KOPT-K1 (cell line): Measurements from ENCODE around the gene EDAR.

ENCODE experiments used
- H3K27ac ChIP-seq: fragments of 200-600 bp; sonication (generic); 2 replicates; pipeline ENCODE4 v1.5.1; 2016; ENCODE audit warnings: antibody characterized with exemption, mild to moderate bottlenecking, low read depth, low read length; ENCODE audit not compliant: poor library complexity, severe bottlenecking
- H3K36me3 ChIP-seq: fragments of 200-600 bp; sonication (generic); 2 replicates; pipeline ENCODE4 v1.5.1; 2017; ENCODE audit warnings: antibody characterized with exemption, mild to moderate bottlenecking, low read length, moderate library complexity; ENCODE audit not compliant: insufficient read depth
- H3K9me3 ChIP-seq: fragments of 200-600 bp; sonication (generic); 2 replicates; pipeline ENCODE4 v1.5.1; 2017; ENCODE audit warnings: antibody characterized with exemption, low read length, mild to moderate bottlenecking; ENCODE audit not compliant: insufficient read depth, poor library complexity, severe bottlenecking

The EDAR gene

DNA sequence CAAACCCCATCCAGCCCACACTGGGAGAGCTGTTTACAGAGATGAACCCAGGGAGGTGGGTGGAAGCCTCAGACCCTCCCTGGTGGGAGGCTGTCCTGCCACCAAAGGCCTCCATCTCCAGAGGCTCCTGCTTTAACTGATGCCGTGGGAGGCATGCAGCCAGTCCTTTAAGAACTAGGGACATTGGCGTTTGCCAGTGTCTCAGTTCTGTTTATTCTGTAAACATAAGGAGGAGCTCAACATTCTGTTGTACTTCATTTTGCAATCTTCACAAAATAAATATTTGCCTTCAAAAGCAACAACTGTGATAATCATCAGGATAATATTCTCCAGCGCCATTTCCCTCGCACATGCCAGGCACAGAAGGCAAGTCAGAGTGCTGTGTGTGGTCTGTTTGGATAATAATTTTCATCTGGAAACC, 6.8 kb downstream of the EDAR start:
- no peaks in the 10 kb centered on the region for H3K9me3 ChIP-seq
- H3K27ac ChIP-seq, result no peak overlapping the region
- no peaks in the 10 kb centered on the region for H3K36me3 ChIP-seq

DNA sequence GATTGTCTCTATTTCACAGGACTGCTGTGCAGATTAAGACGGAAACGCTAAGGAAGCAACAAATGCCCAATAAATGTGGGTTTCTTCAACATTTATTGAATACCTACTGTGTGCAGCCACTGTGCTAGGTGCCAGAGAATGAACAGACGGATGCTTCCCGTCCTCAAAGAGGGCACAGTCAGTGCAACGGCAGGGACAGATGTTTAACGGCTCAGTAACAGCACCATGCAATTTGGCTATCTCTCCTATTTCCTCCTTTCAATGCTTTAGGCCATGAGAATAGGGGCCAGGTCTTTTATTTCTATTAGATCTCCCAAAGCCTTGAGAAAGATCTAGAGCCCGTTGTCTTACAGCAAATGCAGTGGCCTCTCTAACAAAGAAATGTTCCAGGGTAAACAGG, 7.2 kb downstream of the EDAR start:
- Histone ChIP-seq H3K36me3 (no peaks in the 10 kb centered on the region), H3K9me3 (no peaks in the 10 kb centered on the region), H3K27ac (no peak overlapping the region)

DNA sequence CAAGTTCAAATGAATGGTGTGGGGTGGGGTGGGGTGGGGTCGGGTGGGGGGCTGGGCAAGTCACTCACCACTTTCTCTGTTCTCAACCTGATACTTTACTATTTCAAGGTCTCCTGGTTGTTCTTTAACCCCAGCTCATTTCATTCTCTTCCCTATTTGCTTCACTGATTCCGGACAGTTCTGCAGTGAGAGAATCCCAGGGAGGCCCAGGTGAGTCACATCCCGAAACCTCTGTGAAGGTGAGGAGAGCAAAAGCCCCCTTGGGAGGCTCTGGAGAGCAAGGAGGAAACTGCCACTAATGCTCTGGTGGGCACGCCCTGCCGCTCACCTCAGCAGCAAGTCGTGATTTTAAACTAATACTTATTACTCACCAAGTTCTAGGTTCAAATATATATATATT, 8.9 kb downstream of the EDAR start:
- Histone ChIP-seq H3K27ac (no peak overlapping the region), H3K9me3 (no peaks in the 10 kb centered on the region), H3K36me3 (no peaks in the 10 kb centered on the region)

DNA sequence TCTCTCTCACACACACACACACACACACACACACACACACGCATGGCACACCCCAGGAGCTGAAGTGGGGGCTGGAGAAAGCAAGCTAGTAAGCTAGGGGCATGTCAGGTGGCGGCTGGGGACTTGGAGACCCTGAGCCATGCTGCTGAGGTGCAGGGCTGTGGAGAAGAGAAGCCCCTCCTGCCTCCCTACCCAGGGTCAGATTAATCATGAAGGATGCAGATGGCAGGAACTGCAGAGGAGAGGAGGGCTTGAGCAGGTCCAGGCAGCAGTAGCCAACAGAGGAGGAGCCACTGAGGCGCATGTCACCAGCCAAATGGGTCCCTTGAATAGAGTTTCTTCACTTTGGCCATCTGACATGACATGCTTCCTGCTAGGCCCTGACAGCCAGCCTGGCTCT, 9.6 kb downstream of the EDAR start:
- Histone ChIP-seq H3K36me3 (no peaks in the 10 kb centered on the region), H3K27ac (no peak overlapping the region), H3K9me3 (no peaks in the 10 kb centered on the region)

DNA sequence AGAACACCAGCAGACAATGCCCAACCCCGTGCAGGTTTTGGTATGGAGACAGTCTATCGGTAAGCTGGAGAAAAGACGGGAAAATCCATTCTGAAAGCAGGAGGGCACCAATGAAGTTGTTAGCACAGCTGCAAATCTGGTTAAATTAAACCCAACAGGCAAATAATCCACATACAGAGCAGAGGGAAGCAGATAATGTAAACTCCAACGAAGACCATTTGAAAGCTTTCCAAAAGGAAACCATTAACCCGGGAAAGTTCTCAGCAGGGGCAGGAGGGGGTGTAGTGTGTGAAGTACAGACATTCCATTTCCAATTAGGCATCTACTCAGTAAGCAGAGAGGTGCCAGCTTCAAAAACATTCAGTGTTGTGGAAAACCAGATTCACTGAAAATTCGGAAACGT, 10.3 kb downstream of the EDAR start:
- Histone ChIP-seq H3K9me3 (no peaks in the 10 kb centered on the region), H3K27ac (no peak overlapping the region), H3K36me3 (no peaks in the 10 kb centered on the region)

DNA sequence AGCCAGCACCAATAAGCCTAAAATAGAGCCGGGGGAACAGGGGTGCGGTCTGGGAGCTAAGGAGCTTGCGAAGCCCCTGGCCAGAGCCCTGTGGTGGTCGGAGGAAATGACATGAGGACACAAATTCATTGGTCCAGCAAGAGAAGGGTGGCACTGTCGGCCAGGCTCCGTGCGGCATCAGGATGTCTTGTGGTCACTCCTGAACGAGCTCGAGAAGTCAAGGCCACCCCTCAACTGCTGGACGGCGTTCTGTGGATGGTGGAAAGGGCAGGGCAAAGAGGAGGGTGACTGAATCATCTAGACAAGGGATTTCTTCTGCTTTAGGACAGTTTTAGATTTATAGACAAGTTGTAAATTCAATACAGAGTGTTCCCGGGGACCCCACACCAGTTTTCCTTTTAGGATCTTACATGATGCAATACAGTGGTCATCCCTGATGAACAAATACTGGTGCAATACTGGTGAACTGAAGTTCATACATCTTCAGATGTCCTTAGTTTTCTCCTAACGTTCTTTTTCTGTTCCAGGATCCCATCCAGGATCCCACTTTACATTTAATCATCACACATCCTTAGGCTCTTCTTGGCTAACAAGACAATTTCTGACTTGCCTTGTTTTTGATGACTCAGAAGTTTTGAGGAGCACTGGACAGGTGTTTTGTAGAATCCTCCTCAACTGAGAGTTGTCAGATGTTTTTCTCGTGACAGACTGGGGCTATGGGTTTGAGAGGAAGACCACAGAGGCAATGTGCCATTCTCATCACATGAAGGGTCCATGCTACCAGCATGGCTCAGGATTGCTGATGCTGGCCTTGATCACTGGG, 13.2 kb downstream of the EDAR start:
- Histone ChIP-seq H3K9me3 (no peaks in the 10 kb centered on the region), H3K27ac (no peak overlapping the region), H3K36me3 (no peaks in the 10 kb centered on the region)

DNA sequence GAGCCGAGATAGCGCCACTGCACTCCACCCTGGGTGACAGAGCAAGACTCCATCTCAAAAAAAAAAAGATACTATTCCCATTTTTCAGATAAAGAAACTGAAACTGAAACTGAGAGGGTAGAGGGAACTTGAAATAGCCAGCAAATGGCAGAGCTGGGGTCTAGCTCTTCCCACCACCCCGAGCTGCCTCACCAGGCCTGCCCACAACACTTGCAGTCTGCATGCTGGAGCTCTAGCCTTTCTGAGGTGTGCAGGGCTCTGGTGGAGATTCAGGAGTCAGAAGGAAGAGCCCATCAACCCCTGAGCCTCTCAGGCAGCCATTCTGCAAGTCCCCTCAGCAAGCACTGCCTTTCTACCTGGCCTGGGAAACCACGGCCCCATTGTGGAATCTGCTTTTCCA, 14.3 kb downstream of the EDAR start:
- no peaks in the 10 kb centered on the region for H3K36me3 ChIP-seq
- no peaks in the 10 kb centered on the region for H3K9me3 ChIP-seq
- H3K27ac ChIP-seq, result peak overlapping the region; percentile 39

DNA sequence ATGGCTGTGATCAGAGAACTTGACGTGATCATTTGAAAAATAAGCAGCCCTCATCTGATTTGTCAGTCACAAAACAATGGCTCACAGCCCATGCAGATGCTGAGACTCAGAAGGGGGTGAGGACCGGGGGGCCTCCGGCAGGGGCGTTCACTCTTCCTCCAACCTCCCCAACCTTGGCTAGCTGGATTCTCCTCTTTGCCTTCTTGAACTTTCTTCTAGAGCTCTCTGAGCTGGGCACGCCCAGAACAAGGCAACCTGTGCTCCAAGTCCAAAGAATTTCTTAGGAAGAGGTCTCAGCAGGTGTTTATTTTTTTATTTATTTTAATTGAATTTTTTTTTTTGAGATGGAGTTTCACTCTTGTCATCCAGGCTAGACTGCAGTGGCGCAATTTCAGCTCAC, 16.4 kb downstream of the EDAR start:
- Histone ChIP-seq H3K9me3 (no peaks in the 10 kb centered on the region), H3K36me3 (no peaks in the 10 kb centered on the region), H3K27ac (no peak overlapping the region)

DNA sequence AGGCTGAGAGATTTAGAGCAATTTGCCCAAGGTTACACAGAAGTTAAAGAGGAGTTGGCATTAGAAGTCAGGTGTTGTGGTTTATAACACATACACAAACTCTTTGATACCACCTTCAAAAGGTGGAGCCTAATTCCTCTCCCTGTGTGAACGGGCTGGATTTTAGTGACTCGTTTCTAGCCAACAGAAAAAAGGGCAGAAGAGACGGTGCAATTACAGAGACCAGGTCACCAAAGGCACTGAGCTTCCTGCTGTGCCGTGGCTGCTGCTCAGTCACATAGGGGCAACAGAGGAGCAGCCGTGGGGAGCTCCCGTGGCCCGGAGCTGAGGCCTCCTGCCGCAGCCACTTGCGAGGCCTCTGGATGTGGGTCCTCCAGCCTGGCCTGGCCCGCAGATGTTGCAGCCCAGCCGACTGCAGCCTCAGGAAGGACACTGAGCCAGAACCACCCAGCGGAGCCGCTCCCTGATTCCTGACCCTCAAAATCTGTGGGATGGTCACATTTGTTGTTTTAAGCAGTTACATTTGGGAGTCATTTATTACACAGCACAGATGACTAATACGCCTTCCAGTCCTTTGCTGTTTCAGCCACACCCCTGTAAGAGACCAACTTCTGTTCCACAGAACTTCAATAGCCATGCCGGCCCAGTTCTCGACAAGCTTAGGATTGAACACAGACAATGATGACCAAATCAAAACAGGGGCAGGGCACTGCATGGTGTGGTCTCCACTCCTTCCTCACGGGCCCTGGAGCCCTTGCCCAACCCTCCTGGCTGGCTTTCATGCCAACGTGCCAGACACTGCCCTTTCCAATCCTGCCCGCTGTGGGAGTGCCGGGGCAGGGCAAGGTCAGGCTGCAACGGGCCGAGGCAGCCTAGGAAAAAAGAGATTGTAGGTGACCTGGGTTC, 17.1 kb downstream of the EDAR start:
- Histone ChIP-seq H3K9me3 (no peaks in the 10 kb centered on the region), H3K36me3 (no peaks in the 10 kb centered on the region), H3K27ac (no peak overlapping the region)

DNA sequence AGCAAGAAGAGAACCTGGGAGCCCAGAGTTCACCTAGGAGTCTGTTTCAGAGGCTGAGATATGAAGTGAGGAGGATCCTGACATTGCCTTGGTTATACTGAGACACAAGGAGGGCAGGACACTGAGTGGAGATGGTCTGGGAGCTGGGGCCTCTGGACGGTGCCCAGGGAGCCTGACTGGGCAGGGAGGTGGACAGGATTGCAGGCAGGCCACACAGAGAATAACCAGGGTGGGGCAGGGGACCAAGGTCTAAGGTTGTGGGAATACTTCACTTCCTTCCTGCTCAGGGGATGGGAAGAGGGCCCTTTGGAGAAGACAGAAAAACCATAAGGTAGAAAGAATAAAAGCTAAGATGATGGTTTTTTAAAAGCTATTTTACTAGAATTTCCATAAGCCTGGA, 18.7 kb downstream of the EDAR start:
- no peaks in the 10 kb centered on the region for H3K36me3 ChIP-seq
- H3K9me3 ChIP-seq, result no peaks in the 10 kb centered on the region
- H3K27ac ChIP-seq, result no peak overlapping the region

DNA sequence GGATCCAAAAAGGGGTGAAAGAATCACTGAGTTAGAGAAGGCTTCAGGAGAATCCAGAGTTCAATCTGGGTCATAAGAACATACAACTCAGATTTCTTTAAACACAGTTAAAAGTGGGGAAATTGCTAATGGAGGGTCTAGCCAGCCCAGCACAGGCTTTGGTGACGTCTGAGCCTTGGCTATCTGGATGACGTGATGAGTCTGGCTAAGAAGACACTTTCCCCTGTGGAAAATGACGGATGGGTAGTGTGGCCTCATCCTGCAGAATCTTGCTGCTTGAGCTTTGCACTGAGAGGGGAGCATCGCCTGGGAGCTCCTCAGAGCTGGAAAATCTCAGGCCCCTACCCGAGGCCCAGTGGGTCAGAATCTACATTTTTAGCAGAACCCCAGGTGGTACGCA, 19.2 kb downstream of the EDAR start:
- Histone ChIP-seq H3K36me3 (no peaks in the 10 kb centered on the region), H3K27ac (no peak overlapping the region), H3K9me3 (no peaks in the 10 kb centered on the region)

DNA sequence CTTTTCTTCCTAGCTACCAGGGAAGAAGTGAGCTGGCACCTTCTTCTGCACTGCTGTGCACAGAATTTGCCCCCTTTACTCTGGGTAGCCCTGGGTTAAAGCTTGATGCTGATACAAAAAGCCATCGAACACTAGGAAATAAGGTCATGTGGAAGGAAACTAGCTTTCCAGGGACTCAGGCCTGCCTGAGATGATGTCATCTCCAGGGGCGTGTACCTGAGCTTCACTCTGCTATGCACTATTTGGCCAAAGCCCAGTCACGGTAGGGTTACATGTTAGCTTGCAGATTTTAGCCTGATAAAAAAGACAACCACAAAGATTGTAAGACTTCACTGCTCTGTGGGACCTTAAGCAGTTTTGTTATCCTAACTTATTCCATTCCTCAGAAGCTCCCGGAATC, 20.4 kb downstream of the EDAR start:
- no peak overlapping the region for H3K27ac ChIP-seq
- H3K36me3 ChIP-seq, result no peaks in the 10 kb centered on the region
- H3K9me3 ChIP-seq, result no peaks in the 10 kb centered on the region

DNA sequence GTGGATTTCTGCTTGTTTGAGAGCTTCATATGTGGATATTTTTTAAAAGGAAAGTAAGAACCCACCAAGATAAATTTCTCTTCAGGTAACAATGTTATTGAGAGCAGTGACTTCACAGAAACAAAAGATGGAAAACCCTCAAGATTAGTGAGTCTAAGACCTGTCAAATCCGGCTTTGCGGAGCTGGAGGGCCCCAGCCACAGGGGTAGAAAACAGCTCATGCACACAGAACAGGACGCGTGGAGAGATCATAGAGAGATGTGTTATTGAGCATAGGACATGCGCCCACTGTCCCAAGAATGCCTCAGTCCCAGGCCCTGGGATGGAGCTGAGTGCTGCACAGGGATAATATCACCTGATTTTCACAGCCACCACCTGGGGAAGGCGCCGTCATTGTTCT, 21.3 kb downstream of the EDAR start:
- no peaks in the 10 kb centered on the region for H3K9me3 ChIP-seq
- H3K27ac ChIP-seq, result no peak overlapping the region
- no peaks in the 10 kb centered on the region for H3K36me3 ChIP-seq

DNA sequence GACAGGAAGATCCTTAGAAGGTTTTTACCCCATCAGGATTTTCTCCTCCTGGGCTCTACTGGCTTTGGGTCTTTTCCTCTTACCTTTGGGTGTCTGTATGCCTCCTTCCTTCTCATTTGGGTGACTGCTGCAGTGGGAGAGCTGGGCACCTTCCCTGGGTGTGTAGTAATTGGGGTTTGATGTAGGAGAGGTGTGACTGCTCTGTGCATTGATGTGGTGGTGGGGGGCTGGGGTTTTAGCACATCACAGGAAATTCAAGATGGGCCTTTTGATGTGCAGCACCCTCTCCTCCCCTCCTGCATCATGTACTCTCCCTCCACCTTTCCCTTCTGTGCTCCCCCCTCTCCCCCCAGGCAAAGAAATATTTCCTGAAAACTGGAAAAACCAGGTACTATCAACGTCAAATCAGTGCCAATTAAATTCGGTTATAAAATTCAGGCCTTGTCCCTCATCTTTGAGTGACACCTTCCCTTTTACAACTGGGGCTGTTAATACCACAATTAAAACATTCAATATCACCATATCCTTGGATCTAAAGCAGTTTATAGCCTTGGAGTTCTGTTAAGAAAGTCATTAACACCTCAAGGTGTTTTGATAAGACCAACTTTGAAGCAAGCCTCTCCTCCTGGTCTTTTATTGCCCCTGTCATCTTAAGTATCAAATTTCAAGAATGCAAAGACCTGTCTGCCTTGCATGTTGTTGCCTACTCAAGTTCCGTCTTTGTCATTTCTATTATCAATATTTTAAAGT, 23.3 kb downstream of the EDAR start:
- H3K36me3 ChIP-seq, result no peaks in the 10 kb centered on the region
- no peaks in the 10 kb centered on the region for H3K9me3 ChIP-seq
- no peak overlapping the region for H3K27ac ChIP-seq

DNA sequence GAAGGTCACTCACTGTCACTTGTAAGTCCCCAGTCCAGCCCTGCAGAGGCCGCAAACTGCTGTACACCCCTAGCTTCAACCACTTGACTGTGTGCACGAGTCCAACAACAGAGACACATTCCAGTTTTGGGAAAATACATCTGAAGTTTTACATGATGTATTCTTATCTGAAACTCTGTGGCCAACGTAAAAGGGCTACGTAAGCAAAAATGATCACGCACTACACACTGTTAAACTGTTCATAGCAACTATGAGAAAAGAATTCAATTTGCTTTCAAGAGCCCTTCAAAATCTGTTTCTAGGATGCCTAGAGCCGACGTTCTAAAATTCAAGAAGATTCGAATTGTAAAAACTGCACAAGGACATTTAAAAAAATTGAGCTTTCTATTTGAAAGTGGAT, 26.0 kb downstream of the EDAR start:
- H3K27ac ChIP-seq, result no peak overlapping the region
- no peaks in the 10 kb centered on the region for H3K9me3 ChIP-seq
- no peaks in the 10 kb centered on the region for H3K36me3 ChIP-seq
